Tibial nerve (tissue), 3 donors: ENCODE results near the gene SESTD1.

Experiments used
- POLR2A ChIP-seq, 2 donors: fragments of 450-650 bp; IDR thresholded peaks; one replicate each; pipeline ENCODE4 v1.6.1; 2017; ENCODE audit warnings: antibody characterized with exemption in 2 of 2, mild to moderate bottlenecking in 2 of 2, moderate library complexity in 2 of 2
- TF ChIP-seq, protein P1 (sequence below), 5 experiments: fragments of 200-600 bp in 3 of 5; fragments of 450-650 bp in 2 of 5; sonication (generic) in 3 of 5; IDR thresholded peaks; one replicate each; pipeline ENCODE4 v1.5.1; 2016 to 2019; ENCODE audit warnings: antibody characterized with exemption in 5 of 5, mild to moderate bottlenecking in 3 of 5, moderate library complexity in 2 of 5

DNA sequence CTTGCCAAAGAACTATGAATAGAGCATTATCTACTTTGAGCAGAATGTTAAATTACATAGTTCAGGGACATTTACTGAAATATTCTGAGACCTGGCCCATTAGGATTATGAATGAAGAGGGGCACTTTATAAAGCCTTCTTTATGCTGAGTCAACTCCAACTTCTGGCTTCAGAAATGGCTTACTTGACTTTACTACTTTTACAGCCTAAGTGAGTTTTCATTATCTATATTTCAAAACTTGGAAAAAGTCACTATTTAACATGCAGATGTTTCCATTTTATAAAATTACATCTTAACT lies 37.7 kb downstream of the SESTD1 start:
- TF ChIP-seq, protein P1, sequence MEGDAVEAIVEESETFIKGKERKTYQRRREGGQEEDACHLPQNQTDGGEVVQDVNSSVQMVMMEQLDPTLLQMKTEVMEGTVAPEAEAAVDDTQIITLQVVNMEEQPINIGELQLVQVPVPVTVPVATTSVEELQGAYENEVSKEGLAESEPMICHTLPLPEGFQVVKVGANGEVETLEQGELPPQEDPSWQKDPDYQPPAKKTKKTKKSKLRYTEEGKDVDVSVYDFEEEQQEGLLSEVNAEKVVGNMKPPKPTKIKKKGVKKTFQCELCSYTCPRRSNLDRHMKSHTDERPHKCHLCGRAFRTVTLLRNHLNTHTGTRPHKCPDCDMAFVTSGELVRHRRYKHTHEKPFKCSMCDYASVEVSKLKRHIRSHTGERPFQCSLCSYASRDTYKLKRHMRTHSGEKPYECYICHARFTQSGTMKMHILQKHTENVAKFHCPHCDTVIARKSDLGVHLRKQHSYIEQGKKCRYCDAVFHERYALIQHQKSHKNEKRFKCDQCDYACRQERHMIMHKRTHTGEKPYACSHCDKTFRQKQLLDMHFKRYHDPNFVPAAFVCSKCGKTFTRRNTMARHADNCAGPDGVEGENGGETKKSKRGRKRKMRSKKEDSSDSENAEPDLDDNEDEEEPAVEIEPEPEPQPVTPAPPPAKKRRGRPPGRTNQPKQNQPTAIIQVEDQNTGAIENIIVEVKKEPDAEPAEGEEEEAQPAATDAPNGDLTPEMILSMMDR (IDR thresholded peaks at IDR 0.05) = no peak
- TF ChIP-seq POLR2A (IDR thresholded peaks at IDR 0.05) = no peak
